Measurements from ENCODE around the gene CACNA1E. TPM values are rescaled to one million over a fixed set of nuclear protein-coding genes. Genes with fewer than 3 reads are reported as not detected.

Gene CACNA1E
- total and polyA plus RNA-seq, 2 of the 4 experiments (the other 2 are of a cell fraction) = not detected

DNA sequence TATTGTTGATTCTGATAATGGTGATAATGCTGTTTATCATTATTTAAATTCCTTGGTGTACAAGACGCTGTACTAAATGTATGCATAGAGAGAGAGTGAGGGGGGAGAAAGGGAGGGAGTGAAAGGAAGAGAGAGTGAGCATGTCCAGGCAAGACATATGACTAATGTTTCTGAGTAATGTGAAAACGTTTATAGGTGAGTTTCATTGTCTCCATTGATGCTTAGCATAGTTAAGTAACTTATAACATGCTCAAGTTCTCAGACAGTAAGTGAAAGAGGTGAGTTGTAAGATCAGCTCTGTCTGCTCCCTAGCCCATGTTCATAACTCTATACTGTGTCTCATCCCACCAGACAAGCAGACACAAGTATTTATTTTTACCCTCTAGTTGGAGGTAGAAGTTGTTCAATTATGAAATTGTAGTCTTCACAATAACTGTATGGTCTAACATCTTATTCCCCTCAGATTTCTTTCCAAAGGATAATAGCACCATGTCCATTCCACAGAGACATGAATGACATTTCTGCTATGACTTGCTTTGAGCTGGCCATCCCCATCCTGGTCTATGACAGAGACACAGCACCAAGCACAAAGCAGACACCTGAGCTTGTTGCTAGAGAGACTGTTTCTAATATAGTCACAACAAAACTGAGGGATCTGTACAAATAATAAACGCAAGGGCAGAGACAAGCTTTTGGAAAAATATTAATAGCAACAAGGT is 285.1 kb downstream of the CACNA1E start:
- Histone ChIP-seq H3K56ac (ENCODE audit: extremely low read depth, insufficient read depth, low read length) (no peak overlapping the region), H2AK5ac (ENCODE audit: low read depth, low read length) (no peak overlapping the region), H3K27me3 (ENCODE audit: control insufficient read depth, insufficient read depth, low read length) (no peaks in the 10 kb centered on the region), H3K4me2 (ENCODE audit: low read depth, low read length) (no peak overlapping the region), H3K79me1 (ENCODE audit: low read depth in 1 of 2, low read length in 2 of 2) (no peaks in the 10 kb centered on the region), H3K27ac (ENCODE audit: insufficient read depth, low read length) (no peak overlapping the region), H3K36me3 (ENCODE audit: control insufficient read depth, insufficient read depth, low read length) (no peaks in the 10 kb centered on the region), H2BK20ac (ENCODE audit: low read depth, low read length) (no peak overlapping the region), H4K5ac (ENCODE audit: low read depth, low read length) (no peak overlapping the region), H3K9me1 (ENCODE audit: insufficient read depth, low read length) (no peaks in the 10 kb centered on the region), H3K4ac (ENCODE audit: low read depth, low read length) (no peak overlapping the region), H2BK15ac (ENCODE audit: low read depth, low read length) (no peak overlapping the region), H2BK5ac (ENCODE audit: low read depth, low read length, poor library complexity, severe bottlenecking) (no peak overlapping the region), H3K9me3 (ENCODE audit: control insufficient read depth, insufficient read depth, low read length) (peaks cover 12% of the 10 kb centered on the region), H3K14ac (replicated peaks; ENCODE audit: low read depth, low read length) (no peak overlapping the region), H2AFZ (replicated peaks; ENCODE audit: low read length, poor library complexity) (no peak overlapping the region), H3K9ac (ENCODE audit: low read depth, low read length) (no peak overlapping the region), H3K18ac (ENCODE audit: low read depth, low read length) (no peak overlapping the region), H2BK120ac (ENCODE audit: low read depth, low read length) (no peak overlapping the region), H3K4me1 (ENCODE audit: control insufficient read depth, insufficient read depth, low read length) (no peaks in the 10 kb centered on the region), H3K23ac (ENCODE audit: low read depth, low read length) (no peak overlapping the region), H4K8ac (ENCODE audit: low read depth in 2 of 2, low read length in 2 of 2) (no peak overlapping the region), H3K4me3 (ENCODE audit: insufficient read depth, low read depth, low read length) (no peak overlapping the region), H2AK9ac (replicated peaks; ENCODE audit: low read depth, low read length, poor library complexity) (no peak overlapping the region), H4K91ac (ENCODE audit: insufficient read depth, low read depth, low read length) (no peak overlapping the region), H4K20me1 (ENCODE audit: insufficient read depth, low read length) (no peaks in the 10 kb centered on the region)
- no CpG with 5 or more reads among the region's 3 CpGs for WGBS, 2 experiments (ENCODE audit: extremely low coverage in 2 of 2, insufficient read length in 1 of 2)
- no peak for DNase-seq
- POLR2A ChIA-PET (ENCODE audit: unreplicated experiment) = no interaction called here
- BruUV-seq (replicated peaks) = no TSS peak
- in situ Hi-C loops (cut with MboI; ENCODE audit: low sequenced_read_pairs) = no loop called here
- CTCF ChIA-PET = no interaction called here
- TF ChIP-seq RAD21 (IDR thresholded peaks at IDR 0.05; ENCODE audit: low read length) = no peak
- TF ChIP-seq CEBPB (IDR thresholded peaks at IDR 0.05; ENCODE audit: low read depth, low read length) = no peak
- TF ChIP-seq POLR2A (IDR thresholded peaks at IDR 0.05; ENCODE audit: low read depth, low read length) = no peak
- no peak for TF ChIP-seq BHLHE40 (IDR thresholded peaks at IDR 0.05; ENCODE audit: low read depth, low read length)
- TF ChIP-seq RFX5 (IDR thresholded peaks at IDR 0.05; ENCODE audit: low read depth, low read length) = no peak
- TF ChIP-seq, protein P1, sequence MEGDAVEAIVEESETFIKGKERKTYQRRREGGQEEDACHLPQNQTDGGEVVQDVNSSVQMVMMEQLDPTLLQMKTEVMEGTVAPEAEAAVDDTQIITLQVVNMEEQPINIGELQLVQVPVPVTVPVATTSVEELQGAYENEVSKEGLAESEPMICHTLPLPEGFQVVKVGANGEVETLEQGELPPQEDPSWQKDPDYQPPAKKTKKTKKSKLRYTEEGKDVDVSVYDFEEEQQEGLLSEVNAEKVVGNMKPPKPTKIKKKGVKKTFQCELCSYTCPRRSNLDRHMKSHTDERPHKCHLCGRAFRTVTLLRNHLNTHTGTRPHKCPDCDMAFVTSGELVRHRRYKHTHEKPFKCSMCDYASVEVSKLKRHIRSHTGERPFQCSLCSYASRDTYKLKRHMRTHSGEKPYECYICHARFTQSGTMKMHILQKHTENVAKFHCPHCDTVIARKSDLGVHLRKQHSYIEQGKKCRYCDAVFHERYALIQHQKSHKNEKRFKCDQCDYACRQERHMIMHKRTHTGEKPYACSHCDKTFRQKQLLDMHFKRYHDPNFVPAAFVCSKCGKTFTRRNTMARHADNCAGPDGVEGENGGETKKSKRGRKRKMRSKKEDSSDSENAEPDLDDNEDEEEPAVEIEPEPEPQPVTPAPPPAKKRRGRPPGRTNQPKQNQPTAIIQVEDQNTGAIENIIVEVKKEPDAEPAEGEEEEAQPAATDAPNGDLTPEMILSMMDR (conservative IDR thresholded peaks at IDR 0.05; ENCODE audit: low read depth, low read length) = no peak
- TF ChIP-seq MXI1 (IDR thresholded peaks at IDR 0.05; ENCODE audit: borderline replicate concordance, low read depth, low read length) = no peak
- TF ChIP-seq RCOR1 (IDR thresholded peaks at IDR 0.05; ENCODE audit: insufficient replicate concordance, low read length) = no peak
- TF ChIP-seq MAFK (IDR thresholded peaks at IDR 0.05; ENCODE audit: low read depth, low read length) = no peak
- TF ChIP-seq, protein P2, sequence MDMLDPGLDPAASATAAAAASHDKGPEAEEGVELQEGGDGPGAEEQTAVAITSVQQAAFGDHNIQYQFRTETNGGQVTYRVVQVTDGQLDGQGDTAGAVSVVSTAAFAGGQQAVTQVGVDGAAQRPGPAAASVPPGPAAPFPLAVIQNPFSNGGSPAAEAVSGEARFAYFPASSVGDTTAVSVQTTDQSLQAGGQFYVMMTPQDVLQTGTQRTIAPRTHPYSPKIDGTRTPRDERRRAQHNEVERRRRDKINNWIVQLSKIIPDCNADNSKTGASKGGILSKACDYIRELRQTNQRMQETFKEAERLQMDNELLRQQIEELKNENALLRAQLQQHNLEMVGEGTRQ (IDR thresholded peaks at IDR 0.05; ENCODE audit: low read depth, low read length) = no peak
- TF ChIP-seq NFE2L2 (IDR thresholded peaks at IDR 0.05; ENCODE audit: low read depth, low read length) = no peak
- TF ChIP-seq, protein P3, sequence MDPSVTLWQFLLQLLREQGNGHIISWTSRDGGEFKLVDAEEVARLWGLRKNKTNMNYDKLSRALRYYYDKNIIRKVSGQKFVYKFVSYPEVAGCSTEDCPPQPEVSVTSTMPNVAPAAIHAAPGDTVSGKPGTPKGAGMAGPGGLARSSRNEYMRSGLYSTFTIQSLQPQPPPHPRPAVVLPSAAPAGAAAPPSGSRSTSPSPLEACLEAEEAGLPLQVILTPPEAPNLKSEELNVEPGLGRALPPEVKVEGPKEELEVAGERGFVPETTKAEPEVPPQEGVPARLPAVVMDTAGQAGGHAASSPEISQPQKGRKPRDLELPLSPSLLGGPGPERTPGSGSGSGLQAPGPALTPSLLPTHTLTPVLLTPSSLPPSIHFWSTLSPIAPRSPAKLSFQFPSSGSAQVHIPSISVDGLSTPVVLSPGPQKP (IDR thresholded peaks at IDR 0.05; ENCODE audit: borderline replicate concordance, low read depth, low read length) = no peak
- no peak for TF ChIP-seq MAZ (IDR thresholded peaks at IDR 0.05; ENCODE audit: borderline replicate concordance, low read depth, low read length)
- TF ChIP-seq FOS (IDR thresholded peaks at IDR 0.05; ENCODE audit: low read depth, low read length) = no peak
- TF ChIP-seq CHD1 (IDR thresholded peaks at IDR 0.05; ENCODE audit: low read depth, low read length) = no peak
- TF ChIP-seq SMC3 (IDR thresholded peaks at IDR 0.05; ENCODE audit: low read depth, low read length) = no peak
- dilution Hi-C loops (cut with HindIII; ENCODE audit: low sequenced_read_pairs, unreplicated experiment) = no loop called here
- intact Hi-C loops (cut with micrococcal nuclease) = no loop called here
- ATAC-seq (ENCODE audit: low read depth) = no peak

Measured in IMR-90 (cell line).